Glutamatergic neuron (in vitro differentiated cells): ENCODE data around the gene LARP1. TPM values are rescaled to one million over a fixed set of nuclear protein-coding genes. Genes with fewer than 3 reads are reported as not detected.
"Not testable (repeated sequence)": the region's sequence is repeated elsewhere in the genome, so short reads cannot be mapped to it uniquely, and the experiment has no call there.

Source experiments
- DNase-seq: peaks from one replicate; pipeline ENCODE4 v3.0.0; 2022
- H3K27ac Mint-ChIP-seq: one replicate; pipeline ENCODE4 v1.8.0; 2020; ENCODE audit warnings: mild to moderate bottlenecking, mixed read lengths, inconsistent platforms; ENCODE audit not compliant: unreplicated experiment
- H3K27me3 Mint-ChIP-seq: one replicate; pipeline ENCODE4 v1.8.0; 2020; ENCODE audit warnings: mild to moderate bottlenecking, moderate library complexity, mixed read lengths, inconsistent platforms; ENCODE audit not compliant: unreplicated experiment
- H3K36me3 Mint-ChIP-seq: one replicate; pipeline ENCODE4 v1.8.0; 2020; ENCODE audit warnings: mild to moderate bottlenecking, mixed read lengths, inconsistent platforms; ENCODE audit not compliant: unreplicated experiment
- H3K4me1 Mint-ChIP-seq: one replicate; pipeline ENCODE4 v1.8.0; 2020; ENCODE audit warnings: mild to moderate bottlenecking, low read depth, mixed read lengths, inconsistent platforms; ENCODE audit not compliant: unreplicated experiment
- H3K4me3 Mint-ChIP-seq: one replicate; pipeline ENCODE4 v1.8.0; 2020; ENCODE audit warnings: mild to moderate bottlenecking, mixed read lengths, inconsistent platforms; ENCODE audit not compliant: unreplicated experiment
- H3K9me3 Mint-ChIP-seq: one replicate; pipeline ENCODE4 v1.8.0; 2020; ENCODE audit warnings: mild to moderate bottlenecking, moderate library complexity, mixed read lengths, inconsistent platforms; ENCODE audit not compliant: unreplicated experiment
- total RNA-seq: library from RNA; stranded (reverse); fragmentation: NEBNext Ultra II Directional; extraction: Animal tissue kit (Norgen Biotek cat#: 25700); gene quantifications from one replicate; pipeline ENCODE4 v1.2.1, GENCODE V29; 2021; ENCODE audit not compliant: unreplicated experiment
- TF ChIP-seq, protein P1 (sequence below): fragments of 200-600 bp; sonication (generic); IDR thresholded peaks from one replicate; pipeline ENCODE4 v1.5.0; 2021; ENCODE audit not compliant: partially characterized antibody, unreplicated experiment

Gene LARP1
- total RNA-seq, 1 donor from 2014 or later, result 199 TPM

DNA sequence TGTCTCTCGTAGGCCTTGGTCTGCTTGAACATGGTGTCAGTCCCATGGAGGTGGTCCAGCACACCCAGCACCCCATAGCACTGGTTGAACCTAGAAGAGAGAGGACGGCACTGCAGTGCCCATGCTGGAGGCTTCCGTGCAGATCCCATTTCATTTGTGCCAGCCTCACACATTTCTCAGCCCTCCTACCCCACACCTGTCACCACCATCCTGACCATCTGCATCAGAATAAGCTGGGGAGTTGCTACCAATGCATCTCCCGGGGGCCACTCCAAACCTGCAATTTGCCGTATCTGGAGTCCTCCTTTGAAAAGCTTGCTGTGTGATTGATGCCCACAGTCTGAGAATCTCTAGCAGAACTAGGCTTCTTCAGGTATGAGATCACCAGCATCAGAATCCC lies 65.2 kb downstream of the LARP1 start:
- Mint-ChIP-seq H3K27ac (no peak overlapping the region), H3K36me3 (peaks cover 6% of the 10 kb centered on the region), H3K4me3 (no peak overlapping the region), H3K4me1 (peaks cover 1% of the 10 kb centered on the region), H3K9me3 (peaks cover 8% of the 10 kb centered on the region), H3K27me3 (peaks cover 8% of the 10 kb centered on the region)
- TF ChIP-seq, protein P1, sequence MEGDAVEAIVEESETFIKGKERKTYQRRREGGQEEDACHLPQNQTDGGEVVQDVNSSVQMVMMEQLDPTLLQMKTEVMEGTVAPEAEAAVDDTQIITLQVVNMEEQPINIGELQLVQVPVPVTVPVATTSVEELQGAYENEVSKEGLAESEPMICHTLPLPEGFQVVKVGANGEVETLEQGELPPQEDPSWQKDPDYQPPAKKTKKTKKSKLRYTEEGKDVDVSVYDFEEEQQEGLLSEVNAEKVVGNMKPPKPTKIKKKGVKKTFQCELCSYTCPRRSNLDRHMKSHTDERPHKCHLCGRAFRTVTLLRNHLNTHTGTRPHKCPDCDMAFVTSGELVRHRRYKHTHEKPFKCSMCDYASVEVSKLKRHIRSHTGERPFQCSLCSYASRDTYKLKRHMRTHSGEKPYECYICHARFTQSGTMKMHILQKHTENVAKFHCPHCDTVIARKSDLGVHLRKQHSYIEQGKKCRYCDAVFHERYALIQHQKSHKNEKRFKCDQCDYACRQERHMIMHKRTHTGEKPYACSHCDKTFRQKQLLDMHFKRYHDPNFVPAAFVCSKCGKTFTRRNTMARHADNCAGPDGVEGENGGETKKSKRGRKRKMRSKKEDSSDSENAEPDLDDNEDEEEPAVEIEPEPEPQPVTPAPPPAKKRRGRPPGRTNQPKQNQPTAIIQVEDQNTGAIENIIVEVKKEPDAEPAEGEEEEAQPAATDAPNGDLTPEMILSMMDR, result no peak
- DNase-seq, result no peak

DNA sequence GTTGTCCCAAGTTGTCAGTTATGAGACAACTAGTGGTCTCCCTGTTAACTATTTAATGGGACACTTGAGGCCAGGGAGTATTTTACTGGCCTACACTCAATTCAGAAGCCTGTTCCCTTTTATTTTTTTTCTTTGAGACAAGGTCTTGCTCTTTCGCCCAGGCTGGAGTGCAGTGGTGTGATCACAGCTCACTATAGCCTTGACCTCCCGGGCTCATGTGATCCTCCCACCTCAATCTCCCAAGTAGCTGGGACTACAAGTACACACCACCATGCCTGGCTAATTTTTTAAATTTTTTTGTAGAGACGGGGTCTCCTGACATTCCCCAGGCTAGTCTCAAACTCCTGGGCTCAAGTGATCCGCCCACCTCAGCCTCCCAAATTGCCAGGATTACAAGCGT lies 67.7 kb downstream of the LARP1 start:
- not testable (repeated sequence) for H3K27ac Mint-ChIP-seq, H3K4me1 Mint-ChIP-seq, H3K4me3 Mint-ChIP-seq, DNase-seq, H3K27me3 Mint-ChIP-seq, H3K9me3 Mint-ChIP-seq, H3K36me3 Mint-ChIP-seq

DNA sequence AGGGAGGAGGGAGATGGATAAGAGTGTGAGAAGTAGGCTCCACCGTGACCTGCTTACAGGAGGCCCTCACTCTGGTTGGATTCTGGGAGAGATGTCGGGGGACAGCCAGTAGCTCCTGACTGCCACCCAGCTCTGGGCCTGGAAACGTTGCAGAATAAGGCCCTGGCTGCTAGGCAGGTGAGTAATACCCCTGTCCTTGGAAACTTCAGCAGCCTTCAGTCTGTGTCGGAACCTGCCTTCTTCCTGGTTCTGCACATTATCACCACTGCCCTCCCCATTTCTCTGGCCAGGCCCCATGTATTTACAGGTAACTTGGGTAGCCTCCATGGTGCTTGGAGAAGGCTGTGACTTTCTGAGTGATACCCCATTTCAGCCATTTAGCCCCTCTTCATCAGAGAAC lies 68.4 kb downstream of the LARP1 start:
- H3K4me1 Mint-ChIP-seq, result peaks cover 1% of the 10 kb centered on the region
- H3K4me3 Mint-ChIP-seq, result no peak overlapping the region
- TF ChIP-seq, protein P1, result no peak
- no peak overlapping the region for H3K27ac Mint-ChIP-seq
- DNase-seq, result no peak
- H3K9me3 Mint-ChIP-seq, result peaks cover 6% of the 10 kb centered on the region
- H3K36me3 Mint-ChIP-seq, result no peaks in the 10 kb centered on the region
- H3K27me3 Mint-ChIP-seq, result peaks cover 9% of the 10 kb centered on the region

DNA sequence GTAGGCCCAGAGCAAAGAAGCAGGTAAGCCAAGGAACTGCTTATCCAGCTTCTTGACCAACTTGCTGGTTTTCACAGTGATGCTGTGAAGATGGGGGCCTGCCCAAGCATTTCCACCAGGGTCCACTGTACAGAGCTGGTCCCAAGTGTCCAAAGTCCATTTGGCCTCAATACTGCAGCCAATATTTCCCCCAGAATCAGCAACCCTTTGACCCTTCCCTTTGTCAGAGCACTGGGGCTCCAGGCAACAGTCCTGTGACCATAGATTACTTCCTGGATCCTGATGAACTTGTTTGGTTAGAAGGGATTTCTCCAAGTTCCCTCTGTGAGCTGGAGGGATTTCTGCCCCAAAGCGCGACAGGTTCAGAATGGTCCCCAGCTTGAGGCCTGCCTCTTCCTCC lies 68.9 kb downstream of the LARP1 start:
- Mint-ChIP-seq H3K9me3 (peaks cover 3% of the 10 kb centered on the region), H3K4me1 (no peaks in the 10 kb centered on the region), H3K27ac (no peak overlapping the region), H3K27me3 (peaks cover 7% of the 10 kb centered on the region), H3K36me3 (no peaks in the 10 kb centered on the region), H3K4me3 (no peak overlapping the region)
- DNase-seq, result no peak
- TF ChIP-seq, protein P1, result no peak

DNA sequence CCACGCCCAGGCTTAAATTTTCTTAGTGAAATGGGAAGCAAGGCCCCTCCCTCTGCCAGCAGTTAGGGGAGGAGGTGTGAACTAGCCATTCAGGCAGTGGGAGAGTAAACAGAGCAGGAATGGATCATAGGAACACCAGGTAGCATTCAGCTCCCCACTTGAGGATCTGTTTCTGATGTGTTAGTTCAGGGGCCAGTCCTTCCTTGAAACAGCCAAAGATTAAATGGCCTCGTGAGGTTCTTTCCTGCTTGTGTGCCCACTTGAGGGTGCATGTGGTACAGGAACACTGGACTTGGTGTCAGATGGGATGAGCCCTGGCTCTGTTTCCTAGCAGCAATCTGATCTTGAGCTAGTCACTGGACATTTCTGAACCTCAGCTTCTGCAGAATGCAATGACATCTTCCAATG lies 74.0 kb downstream of the LARP1 start:
- Mint-ChIP-seq H3K4me3 (no peak overlapping the region), H3K27me3 (peaks cover 5% of the 10 kb centered on the region), H3K27ac (no peak overlapping the region), H3K4me1 (no peaks in the 10 kb centered on the region), H3K9me3 (no peaks in the 10 kb centered on the region), H3K36me3 (no peaks in the 10 kb centered on the region)
- TF ChIP-seq, protein P1, result no peak
- no peak for DNase-seq
